IPS-11a (cell line): Measurements from ENCODE around the gene ZNF764.

Source experiments
- H3K4me3 ChIP-seq: one replicate; pipeline ENCODE4 v1.5.1; 2013; ENCODE audit warnings: low read depth, low read length, control low read depth

Gene ZNF764

DNA sequence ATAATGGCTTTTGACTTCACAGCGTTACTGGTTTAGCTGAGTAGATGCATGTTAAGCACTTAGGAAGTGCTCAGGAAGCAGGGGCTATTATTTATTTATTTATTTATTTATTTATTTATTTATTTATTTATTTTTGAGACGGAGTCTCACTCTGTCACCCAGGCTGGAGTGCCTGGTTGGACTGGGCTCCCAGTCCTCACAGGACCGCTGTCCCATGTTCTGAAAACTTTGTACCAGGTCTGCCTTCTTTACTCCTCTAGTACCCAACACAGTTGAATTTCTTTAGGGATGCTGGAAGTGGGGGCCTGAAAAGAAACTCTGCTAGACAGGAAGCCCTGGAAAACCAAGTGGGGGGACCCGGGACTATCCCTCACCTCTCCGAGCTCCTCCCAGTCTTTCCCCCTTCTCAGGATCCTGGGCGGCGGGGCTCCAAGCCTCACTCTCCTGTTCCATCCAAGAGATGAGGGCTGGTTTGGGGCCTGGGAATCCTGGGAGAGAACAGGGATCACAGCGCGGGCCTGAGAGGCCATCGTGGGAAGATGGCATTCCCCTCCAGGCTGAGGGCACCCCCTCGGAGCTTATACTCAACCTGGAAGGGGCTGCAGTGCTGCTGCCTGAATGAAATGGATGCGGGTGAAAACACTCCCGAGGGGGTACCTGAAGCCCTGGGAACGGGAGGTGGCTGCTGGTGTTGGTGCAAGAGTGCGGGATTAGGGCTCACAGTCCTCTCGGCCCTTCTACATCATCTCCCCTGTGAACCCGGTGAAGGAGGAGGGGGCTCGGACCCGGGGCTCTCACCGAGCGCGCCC is 12.7 kb upstream of the ZNF764 start:
- peak overlapping the region; percentile 71 for H3K4me3 ChIP-seq

DNA sequence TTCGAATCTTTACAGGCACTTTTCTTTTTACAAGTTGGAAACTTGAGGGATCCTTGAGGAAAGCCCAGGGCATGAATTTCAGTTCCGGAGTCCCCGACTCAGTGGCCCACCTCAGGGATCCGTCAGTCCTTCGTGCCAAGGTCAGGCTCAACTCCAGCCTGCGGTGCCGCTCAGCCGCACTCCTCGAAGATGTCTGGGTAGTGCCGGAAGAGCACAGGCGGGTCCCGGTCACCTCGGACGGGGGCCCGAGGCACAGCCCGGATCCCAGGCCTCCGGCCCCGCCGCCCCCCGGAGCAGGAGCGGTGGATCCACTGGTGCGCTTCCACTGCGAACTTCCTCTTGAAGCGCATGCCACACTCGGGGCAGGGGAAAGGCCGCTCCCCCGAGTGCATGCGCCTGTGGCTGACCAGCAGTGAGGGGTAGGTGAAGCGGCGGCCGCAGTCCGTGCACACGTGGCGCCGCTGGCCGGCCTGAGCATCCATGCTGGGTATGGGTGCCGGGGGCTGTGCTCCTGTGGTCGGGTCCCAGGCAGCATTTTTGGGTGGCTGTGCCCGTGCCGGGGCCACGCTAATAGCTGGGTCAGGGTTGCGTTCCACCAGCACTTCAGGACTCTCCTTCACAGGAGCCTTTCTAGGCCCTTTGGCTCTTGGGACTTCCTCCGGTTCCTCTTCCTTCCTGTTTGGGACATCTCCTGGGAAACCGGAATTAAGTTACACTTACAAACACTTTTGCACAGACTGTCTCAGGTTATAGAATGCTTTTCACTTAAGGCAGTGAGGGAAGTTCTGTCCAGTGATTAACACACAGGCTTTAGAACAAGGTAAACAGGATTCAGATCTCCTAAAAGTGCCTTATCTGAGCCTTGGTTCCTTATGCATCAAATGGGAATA is 11.8 kb upstream of the ZNF764 start:
- no peak overlapping the region for H3K4me3 ChIP-seq

DNA sequence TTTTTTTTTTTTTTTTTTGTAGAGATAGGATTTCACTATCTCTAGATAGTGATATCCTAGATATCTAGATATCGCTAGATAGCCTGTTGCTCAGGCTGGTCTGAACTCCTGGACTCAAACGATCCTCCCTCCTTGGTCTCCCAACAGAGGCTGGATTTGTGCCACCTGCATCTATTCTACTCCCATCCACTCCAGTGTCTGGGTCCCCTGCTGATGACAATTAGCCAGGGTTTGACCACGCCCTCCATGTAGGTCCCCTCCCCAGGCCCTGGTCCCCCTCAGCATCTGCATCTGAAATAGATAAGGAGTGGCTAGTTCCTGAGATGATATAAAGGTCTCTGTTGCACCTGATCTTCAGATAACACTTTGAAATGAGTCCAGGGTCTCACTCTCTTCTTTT is 11.1 kb upstream of the ZNF764 start:
- H3K4me3 ChIP-seq: no peak overlapping the region

DNA sequence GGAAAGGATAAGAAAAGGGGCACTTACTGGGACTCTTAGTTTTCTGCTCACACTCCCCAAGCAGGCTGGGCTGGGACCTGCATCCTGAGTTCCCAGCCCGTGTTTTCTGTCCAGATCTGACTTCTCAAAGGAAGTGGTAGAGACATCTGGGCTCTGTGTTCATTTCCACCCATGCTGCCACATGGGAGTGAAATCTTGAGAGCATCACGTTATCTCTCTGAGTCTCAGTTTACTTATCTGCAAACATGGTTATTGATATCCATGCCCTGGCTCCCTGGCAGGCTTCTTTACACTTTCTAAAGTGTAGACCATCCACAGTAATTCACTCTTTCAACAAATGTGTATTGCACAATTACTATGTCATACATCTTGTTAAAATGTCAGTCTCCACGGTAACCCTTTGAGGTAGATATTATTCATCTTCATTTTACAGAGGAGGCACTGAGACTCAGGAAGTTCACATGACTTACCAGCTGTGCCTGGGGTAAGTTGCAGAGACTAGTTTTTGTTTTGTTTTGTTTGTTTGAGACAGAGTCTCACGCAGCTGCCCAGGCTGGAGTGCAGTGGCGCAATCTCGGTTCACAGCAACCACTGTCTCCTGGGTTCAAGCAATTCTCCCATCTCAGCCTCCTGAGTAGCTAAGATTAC is 9.9 kb upstream of the ZNF764 start:
- no peak overlapping the region for H3K4me3 ChIP-seq

DNA sequence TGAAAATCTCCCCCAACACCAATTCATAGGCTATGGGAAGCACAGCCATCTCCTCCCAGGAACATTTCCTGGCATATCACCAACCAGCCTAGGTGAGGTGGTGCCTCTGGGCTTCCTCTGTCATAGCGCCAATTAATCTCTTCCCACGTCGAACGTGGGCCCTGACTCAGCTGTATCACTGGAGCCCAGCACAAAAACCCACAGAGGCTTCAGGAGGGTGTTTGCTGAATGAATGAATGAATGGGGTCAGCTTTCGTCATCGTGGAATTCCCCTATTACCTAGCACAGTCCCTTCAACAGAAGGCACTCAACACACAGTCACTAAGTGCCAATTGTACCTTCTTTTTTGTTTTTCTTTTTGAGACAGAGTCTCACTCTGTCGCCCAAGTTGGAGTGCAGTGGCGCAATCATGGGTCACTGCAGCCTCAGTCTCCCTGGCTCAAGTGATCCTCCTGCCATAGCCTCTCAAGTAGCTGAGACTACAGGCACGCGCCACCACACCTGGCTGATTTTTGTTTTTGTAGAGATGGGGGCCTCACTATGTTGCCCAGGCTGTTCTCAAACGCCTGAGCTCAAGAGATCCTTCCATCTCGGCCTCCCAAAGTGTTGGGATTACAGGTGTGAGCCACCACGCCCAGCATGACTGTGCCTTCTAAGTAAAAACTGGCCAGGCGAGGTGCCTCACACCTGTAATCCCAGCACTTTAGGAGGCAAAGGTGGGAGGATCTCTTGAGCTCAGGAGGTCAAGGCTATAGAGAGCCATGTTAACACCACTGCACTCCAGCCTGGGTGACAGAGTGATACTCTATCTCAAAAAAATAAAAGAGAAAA is 9.2 kb upstream of the ZNF764 start:
- H3K4me3 ChIP-seq: no peak overlapping the region

DNA sequence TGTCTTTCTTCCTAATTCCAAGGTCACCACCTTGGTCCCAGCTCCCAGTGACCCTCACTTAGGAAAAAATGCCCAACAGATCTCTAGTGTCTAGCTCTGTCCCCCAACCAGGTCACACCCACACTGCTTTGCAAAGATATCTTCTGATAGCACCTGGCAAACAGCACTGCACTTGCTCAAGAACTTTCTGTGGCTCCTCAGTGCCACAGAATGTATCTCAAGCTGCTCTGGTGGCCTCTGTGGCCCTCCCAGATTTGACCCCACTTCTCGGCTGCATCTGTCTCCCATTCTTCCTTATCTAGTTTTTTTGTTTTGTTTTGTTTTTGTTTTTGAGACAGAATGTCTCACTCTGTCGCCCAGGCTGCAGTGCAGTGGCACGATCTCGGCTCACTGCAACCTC is 8.4 kb upstream of the ZNF764 start:
- no peak overlapping the region for H3K4me3 ChIP-seq

DNA sequence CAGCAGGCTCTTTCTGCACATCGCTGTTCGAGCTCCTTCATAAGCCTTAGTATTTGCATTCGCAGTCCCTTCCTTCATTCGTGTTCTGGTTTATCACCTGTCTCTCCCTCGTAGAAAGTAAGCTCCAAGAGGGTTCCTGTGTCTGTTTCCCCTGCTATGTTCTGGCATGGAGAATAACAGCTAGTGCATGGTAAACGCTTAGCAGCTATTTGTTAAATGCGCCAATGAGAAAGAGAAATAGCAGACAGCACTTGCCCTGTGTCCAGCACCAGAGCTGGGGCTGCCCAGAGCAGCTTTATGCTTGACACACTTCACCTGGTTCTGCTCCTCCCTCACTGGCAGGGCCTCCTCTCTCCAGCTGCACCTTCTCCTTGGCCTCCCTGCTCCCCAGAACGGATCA is 7.8 kb upstream of the ZNF764 start:
- no peak overlapping the region for H3K4me3 ChIP-seq

DNA sequence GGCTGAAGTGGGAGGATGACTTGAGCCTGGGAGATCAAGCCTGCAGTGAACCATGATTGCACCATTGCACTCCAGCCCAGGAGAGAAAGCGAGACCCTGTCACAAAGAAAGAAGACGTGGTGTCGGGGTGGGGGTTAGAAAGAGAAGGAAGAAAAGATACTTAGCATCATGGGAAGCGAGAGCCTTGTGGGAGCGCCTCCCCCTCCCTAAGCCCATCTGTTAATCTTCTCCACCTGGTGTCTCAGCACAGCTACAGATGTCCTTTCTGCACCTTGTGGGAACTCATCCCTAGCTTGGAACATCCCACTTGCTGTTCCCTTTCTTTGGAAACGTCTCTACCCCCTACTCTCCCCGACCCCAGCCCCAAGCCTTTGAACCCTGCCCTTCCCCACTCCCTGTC is 7.4 kb upstream of the ZNF764 start:
- H3K4me3 ChIP-seq: no peak overlapping the region

DNA sequence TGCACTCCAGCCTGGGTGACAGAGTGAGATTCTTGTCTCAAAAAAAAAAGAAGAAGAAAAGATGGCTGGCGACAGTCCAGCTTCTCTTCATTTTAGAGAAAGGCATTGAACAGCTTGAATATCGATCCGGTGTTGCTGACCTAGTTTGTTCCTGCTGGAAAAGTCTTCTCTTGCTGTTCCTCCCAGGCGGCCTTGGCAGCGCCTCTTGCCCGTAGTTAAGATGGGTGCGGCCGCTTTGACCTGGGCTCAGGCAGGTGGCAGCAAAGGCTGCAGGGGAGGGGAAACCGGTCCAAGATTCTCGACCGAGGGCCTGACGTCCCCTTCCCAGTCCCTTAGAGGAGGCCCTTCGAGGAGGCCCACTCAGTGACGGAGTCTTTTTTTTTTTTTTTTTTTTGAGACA is 3.8 kb upstream of the ZNF764 start:
- H3K4me3 ChIP-seq: no peak overlapping the region

DNA sequence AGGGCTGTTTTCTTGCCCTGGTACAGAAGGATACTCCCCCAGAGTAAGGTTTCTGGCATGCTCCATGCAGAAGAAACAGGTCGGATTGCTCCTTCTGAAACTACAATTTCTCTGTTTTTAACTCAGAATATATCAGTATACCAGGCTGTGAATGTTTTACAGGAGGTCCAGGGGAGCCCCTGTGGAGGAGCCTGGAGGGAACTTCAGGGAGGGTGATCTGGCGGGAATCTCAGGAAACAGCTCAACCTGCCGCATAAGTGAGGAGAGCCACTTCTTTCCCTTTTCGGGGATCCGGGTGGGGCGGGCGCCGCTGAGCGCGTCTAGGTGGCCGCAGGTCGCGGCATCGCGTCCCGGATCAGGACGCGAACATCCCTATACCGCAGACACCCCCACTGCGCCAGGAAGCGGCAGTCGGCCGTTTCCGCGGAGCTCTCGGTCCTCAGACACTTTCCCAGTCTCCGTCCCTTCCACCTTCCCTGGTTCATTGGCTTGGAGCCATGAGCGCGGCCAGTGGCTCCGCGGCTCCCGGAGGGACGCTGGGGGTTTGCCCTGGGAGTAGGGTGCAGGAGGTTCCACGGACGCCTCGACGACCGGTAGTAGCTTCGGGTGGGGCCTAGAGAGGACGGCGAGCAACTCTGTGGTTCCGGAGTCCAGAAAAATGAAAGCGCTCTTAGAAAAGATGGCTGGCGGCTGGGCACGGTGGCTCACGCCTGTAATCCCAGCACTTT is 3.1 kb upstream of the ZNF764 start:
- H3K4me3 ChIP-seq: peak overlapping the region; percentile 8

DNA sequence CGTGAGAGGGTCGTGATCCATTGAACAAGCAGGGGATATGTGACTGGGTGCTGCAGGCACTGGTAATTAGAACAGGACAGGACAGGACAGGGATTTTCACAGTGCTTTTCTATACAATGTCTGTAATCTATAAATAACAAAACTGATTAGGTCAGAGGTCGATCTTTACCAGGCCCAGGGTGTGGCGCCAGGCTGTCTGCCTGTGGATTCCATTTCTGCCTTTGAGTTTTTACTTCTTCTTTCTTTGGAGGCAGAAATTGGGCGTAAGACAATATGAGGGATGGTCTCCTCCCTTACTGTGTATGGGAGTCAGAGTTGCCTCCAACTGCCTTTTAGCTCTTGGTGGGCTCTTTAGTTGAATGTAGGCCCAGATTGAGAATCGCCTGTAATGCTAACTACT is 1.5 kb upstream of the ZNF764 start:
- H3K4me3 ChIP-seq: no peak overlapping the region

DNA sequence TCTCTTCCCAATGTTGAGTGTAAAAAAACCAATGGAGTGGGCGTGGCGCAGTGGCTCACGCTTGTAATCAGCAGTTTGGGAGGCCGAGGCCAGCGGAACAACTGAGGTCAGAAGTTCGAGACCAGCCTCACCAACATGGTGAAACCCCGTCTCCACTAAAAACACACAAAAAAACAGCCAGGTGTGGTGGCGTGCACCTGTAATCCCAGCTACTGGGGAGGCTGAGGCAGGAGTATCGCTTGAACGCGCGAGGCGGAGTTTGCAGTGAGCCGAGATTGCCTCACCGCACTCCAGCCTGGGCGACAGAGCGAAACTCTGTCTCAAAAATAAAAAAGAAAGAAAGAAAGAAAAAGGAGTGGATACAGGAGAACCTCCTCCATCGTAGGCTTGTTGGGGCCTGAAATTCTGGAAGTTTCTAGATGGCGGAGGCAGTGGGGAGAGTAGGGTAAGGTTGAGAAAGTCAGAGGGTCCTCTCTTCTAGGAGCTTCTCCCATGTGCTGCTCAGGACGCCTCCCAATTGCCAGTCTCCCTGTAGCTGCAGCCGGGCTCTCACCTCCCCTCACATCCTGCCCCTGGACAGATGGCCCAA is 709 bp upstream of the ZNF764 start:
- H3K4me3 ChIP-seq: peak overlapping the region; percentile 24

DNA sequence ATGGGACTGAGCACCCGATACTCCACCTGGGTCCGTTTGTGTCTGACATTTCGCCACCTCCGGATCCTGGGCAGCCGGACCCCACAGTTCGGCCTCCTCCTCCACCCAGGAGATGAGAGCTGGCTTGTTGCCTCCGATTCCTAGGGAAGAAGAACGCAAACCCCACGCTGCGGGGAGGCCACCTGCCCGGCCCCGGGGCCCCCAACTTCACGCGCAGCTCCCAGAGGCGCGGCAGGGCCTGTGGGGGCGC is 542 bp downstream of the ZNF764 start:
- H3K4me3 ChIP-seq: peak overlapping the region; percentile 80

DNA sequence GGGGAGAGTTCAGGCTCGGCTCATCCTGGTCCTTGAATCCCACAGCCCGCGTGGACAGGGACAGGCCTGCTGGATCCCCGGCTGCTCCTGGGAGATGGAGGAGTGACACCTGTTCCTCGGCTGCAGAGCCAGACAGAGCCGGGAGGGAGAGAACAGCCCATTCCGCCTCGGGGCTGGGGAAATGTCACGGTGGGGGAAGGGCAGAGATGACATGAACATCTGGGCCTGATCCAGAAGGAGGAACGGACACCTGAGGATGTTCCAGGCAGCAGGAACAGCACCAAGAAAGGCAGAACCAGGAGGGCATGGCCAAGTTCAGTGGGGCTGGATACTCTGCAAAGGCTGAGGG is 2.1 kb downstream of the ZNF764 start:
- H3K4me3 ChIP-seq: no peak overlapping the region

DNA sequence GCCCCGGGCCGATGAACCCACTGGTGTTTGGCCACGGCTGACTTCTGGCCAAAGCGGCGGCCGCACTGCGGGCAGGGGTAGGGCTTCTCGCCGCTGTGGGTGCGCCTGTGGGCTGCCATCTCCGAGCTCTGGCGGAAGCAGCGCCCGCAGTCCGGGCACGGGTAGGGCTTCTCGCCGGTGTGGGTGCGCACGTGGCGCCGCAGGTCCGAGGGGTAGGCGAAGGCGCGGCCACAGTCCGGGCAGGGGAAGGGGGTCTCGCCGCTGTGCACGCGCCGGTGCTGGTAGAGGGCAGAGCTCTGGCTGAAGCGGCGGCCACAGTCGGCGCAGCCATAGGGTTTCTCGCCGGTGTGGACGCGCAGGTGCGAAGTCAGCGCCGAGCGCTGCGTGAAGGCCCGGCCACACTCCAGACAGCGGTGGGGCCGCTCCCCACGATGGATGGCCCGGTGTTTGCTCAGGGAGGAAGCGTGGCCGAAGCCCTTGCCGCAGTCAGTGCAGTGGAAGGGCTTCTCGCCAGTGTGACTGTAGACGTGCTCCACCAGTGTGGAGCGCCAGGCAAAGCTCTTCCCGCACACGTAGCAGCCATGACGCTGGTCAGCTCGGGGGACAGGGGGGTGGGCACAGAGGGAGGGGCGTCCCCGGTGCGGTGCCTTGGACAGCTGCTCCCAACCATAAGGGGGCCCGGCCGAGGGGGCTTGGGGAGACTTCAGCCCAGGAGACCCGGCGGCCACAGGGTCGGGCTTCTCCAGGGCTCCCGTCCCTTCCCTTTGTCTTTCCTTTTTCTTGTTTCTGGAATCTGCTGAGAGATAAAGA is 2.7 kb downstream of the ZNF764 start:
- H3K4me3 ChIP-seq: no peak overlapping the region

DNA sequence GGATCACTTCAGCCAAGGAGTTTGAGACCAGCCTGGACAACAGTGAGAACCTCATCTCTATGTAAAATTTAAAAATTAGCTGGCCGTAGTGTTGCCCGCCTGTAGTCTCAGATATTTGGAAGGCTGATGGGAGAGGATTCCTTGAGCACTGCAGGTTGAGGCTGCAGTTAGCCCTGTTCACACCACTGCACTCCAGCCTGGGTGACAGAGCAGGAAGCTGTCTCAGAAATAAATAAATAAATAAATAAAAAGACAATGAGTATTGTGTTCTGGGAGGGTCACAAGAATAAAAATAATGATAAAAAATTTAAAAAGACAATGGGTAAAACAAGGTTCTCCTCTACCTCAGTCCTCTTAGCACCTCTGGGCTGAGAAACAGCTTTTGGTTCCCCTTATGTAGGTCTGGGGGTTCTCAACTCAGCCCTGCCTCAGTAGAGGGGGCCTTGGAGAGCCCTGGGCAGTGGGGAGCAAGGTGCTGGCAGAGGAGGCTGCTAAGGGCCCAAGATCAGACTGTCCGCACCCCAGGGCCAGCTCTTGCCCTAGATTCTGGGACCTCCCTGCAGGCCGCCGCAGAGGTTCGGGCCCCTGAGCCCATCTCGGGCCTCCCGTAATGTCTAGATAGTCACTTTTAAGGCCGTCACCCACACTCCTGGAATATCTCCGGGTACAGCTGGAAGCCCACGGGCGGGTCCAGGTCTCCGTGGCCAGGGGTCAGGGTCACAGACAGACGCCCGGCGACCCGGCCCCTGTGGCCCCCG is 3.4 kb downstream of the ZNF764 start:
- H3K4me3 ChIP-seq: no peak overlapping the region

DNA sequence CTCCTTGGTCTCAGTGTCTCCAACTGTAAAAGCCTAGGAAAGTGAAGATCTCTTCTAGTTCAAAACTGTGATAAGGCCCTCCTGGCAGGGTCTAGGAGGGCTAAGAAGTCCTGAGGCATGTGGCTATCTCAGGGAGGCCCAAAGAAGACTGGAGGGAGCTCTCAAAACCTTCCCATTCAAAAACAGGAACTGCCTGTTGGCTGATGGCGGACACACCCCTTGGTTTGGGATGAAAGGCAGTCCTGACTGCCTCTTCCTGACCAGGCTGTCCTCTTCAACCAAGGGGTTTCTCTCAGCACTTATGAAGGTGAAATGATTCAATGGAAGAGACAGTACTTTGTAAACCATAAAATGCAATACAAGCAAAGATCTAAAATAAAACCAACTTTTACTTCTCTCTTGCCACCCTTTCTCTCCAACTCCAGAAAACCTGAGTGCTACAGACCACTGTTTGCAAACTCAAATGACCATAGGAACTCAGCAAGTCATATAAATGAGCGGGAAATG is 4.7 kb downstream of the ZNF764 start:
- H3K4me3 ChIP-seq: no peak overlapping the region

DNA sequence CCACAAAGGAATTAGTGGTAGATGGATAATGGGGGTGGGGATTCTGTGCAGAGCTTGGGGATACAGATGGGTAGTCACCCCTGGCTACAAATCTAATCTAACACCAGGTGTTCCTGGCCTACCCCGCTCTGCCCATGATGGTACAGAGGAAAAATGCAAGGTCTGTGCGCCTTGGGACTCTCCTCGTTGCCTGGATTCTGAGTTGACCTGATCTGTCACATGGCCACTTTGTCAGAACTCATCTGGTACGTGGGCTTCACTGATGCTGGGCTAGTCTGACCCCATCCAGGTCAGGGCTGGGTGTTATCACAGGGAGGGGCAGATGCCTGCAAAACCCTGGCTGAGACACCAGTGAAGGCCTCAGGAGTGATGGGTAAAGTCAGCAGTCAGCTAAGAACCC is 5.2 kb downstream of the ZNF764 start:
- H3K4me3 ChIP-seq: no peak overlapping the region
